Vagina (tissue), 2 donors: ENCODE results near the gene PODXL2.

Experiments
- CTCF ChIP-seq, 3 experiments: fragments of 450-650 bp in 2 of 3; fragments of 200-600 bp in 1 of 3; sonication (generic) in 1 of 3; IDR thresholded peaks; one replicate each; pipeline ENCODE4 v1.5.1; 2017 to 2019; ENCODE audit warnings: antibody characterized with exemption in 3 of 3, mild to moderate bottlenecking in 2 of 3, moderate library complexity in 2 of 3
- POLR2A ChIP-seq, 2 donors: fragments of 450-650 bp; IDR thresholded peaks; one replicate each; pipeline ENCODE4 v1.6.1; 2017; ENCODE audit warnings: antibody characterized with exemption in 2 of 2, mild to moderate bottlenecking in 2 of 2, moderate library complexity in 2 of 2
- POLR2AphosphoS5 ChIP-seq, 2 donors: sonication (generic); formaldehyde crosslinking; IDR thresholded peaks; one replicate each; pipeline ENCODE4 v1.9.0; 2017; ENCODE audit warnings: antibody characterized with exemption in 2 of 2, mild to moderate bottlenecking in 2 of 2, low read depth in 1 of 2; ENCODE audit not compliant: insufficient read depth in 1 of 2

GRCh38 chr3:127715532-127715931 is 86.5 kb downstream of the PODXL2 start:
- TF ChIP-seq CTCF (IDR thresholded peaks at IDR 0.05) (no peak), POLR2AphosphoS5 (IDR thresholded peaks at IDR 0.05; ENCODE audit: insufficient read depth in 1 of 2, low read depth in 1 of 2) (no peak), POLR2A (IDR thresholded peaks at IDR 0.05) (no peak)
